GM12878 (cell line): ENCODE measurements around the gene RNASEH2A. TPM values are rescaled to one million over a fixed set of nuclear protein-coding genes. Genes with fewer than 3 reads are reported as not detected.
A peak's percentile ranks its signal among the peaks of the same experiment; 100 is the strongest.

Source experiments
- ATF3 ChIP-seq: IDR thresholded peaks from 2 replicates; pipeline ENCODE4 v1.6.1; 2011; ENCODE audit warnings: low read depth, mild to moderate bottlenecking, low read length, moderate library complexity, borderline replicate concordance; ENCODE audit errors: extremely low read depth
- BHLHE40 ChIP-seq, 2 experiments: fragments of 450-650 bp in 1 of 2; IDR thresholded peaks; 2 replicates each; pipeline ENCODE4 v1.6.1; 2011 to 2017; ENCODE audit warnings: low read depth in 2 of 2, borderline replicate concordance in 1 of 2, improper control_type of control experiment in 1 of 2, low read length in 1 of 2, mild to moderate bottlenecking in 1 of 2
- DPF2 ChIP-seq: fragments of 450-650 bp; IDR thresholded peaks from 2 replicates; pipeline ENCODE4 v1.6.1; 2017; ENCODE audit warnings: mild to moderate bottlenecking
- ETV6 ChIP-seq, 2 experiments: fragments of 450-650 bp in 1 of 2; IDR thresholded peaks in 1 of 2; conservative IDR thresholded peaks in 1 of 2; 2 replicates each; pipeline ENCODE4 v1.6.1; 2014; ENCODE audit warnings: antibody characterized with exemption in 1 of 2, borderline replicate concordance in 1 of 2, low read depth in 1 of 2, mild to moderate bottlenecking in 1 of 2, moderate library complexity in 1 of 2
- HDAC6 ChIP-seq: fragments of 200-600 bp; sonication (generic); IDR thresholded peaks from one replicate; pipeline ENCODE4 v1.8.0; 2017; ENCODE audit warnings: antibody characterized with exemption; ENCODE audit not compliant: unreplicated experiment
- IKZF1 ChIP-seq: fragments of 450-650 bp; conservative IDR thresholded peaks from 2 replicates; pipeline ENCODE4 v1.6.1; 2017; ENCODE audit warnings: antibody characterized with exemption, mild to moderate bottlenecking
- IKZF2 ChIP-seq, 2 experiments: fragments of 450-650 bp; IDR thresholded peaks; 2 replicates each; pipeline ENCODE4 v1.6.1; 2017; ENCODE audit warnings: mild to moderate bottlenecking in 2 of 2, moderate library complexity in 2 of 2
- IRF5 ChIP-seq: fragments of 450-650 bp; IDR thresholded peaks from 2 replicates; pipeline ENCODE4 v1.6.1; 2017; ENCODE audit warnings: borderline replicate concordance
- LARP7 ChIP-seq: fragments of 450-650 bp; IDR thresholded peaks from 2 replicates; pipeline ENCODE4 v1.6.1; 2017; ENCODE audit warnings: mild to moderate bottlenecking
- MXI1 ChIP-seq: fragments of 150-350 bp; IDR thresholded peaks from 2 replicates; pipeline ENCODE4 v1.6.1; 2011; ENCODE audit warnings: low read depth, mild to moderate bottlenecking, inconsistent platforms, low read length, improper control_type of control experiment
- NBN ChIP-seq: fragments of 450-650 bp; IDR thresholded peaks from 2 replicates; pipeline ENCODE4 v1.6.1; 2016
- NFXL1 ChIP-seq: fragments of 450-650 bp; IDR thresholded peaks from 2 replicates; pipeline ENCODE4 v1.6.1; 2017; ENCODE audit warnings: antibody characterized with exemption, mild to moderate bottlenecking, borderline replicate concordance
- POLR2A ChIP-seq: IDR thresholded peaks from 2 replicates; pipeline ENCODE4 v1.6.1; 2011; ENCODE audit warnings: low read depth, mild to moderate bottlenecking, low read length
- POLR2AphosphoS2 ChIP-seq: IDR thresholded peaks from 2 replicates; pipeline ENCODE4 v1.6.1; 2011; ENCODE audit warnings: low read depth, mild to moderate bottlenecking, low read length, improper control_type of control experiment, moderate library complexity
- RB1 ChIP-seq: fragments of 450-650 bp; formaldehyde crosslinking; IDR thresholded peaks from 2 replicates; pipeline ENCODE4 v1.6.1; 2017; ENCODE audit warnings: mild to moderate bottlenecking, borderline replicate concordance
- SKIL ChIP-seq: fragments of 450-650 bp; IDR thresholded peaks from 2 replicates; pipeline ENCODE4 v1.6.1; 2017; ENCODE audit warnings: mild to moderate bottlenecking, low read depth, inconsistent platforms; ENCODE audit not compliant: poor library complexity, severe bottlenecking
- SMARCA5 ChIP-seq: fragments of 450-650 bp; IDR thresholded peaks from 2 replicates; pipeline ENCODE4 v1.6.1; 2017; ENCODE audit warnings: mild to moderate bottlenecking
- USF1 ChIP-seq: IDR thresholded peaks from 2 replicates; pipeline ENCODE4 v1.6.1; 2011; ENCODE audit warnings: borderline replicate concordance, low read depth, mild to moderate bottlenecking, moderate library complexity, mixed read lengths, low read length; ENCODE audit not compliant: insufficient read depth; ENCODE audit errors: extremely low read length
- ZNF687 ChIP-seq: fragments of 450-650 bp; IDR thresholded peaks from 2 replicates; pipeline ENCODE4 v1.6.1; 2017; ENCODE audit warnings: mild to moderate bottlenecking, moderate library complexity
- polyA plus RNA-seq, 11 experiments: library from polyadenylated mRNA; depleted of rRNA in 4 of 11; unstranded in 6 of 11; stranded (reverse) in 5 of 11; fragments of >200 nt; fragmentation: Nextera tagmentation in 4 of 11; fragmentation: Illumina TruSeq in 1 of 11; extraction: Ambion mirVana in 4 of 11; extraction: Trizol in 1 of 11; gene quantifications; 1 replicate in 1 of 11; 2 replicates in 10 of 11; pipeline versions ENCODE4 v1.2.1 to v1.2.3, GENCODE V29; 2011 to 2016; ENCODE audit warnings: inconsistent platforms in 2 of 11, missing spikeins in 2 of 11, low read depth in 1 of 11
- total RNA-seq, 4 experiments: library from RNA; depleted of rRNA in 3 of 4; stranded (reverse); fragments of >200 nt in 3 of 4; fragmentation: Illumina TruSeq in 1 of 4; extraction: Trizol in 1 of 4; gene quantifications; 2 replicates each; pipeline versions ENCODE4 v1.2.1 to v1.2.3, GENCODE V29; 2013 to 2021

RNASEH2A gene
- total and polyA plus RNA-seq, 10 of the 15 experiments (the other 5 are each of a cell fraction or from before 2014, with no cell fraction given) = 17.4 to 103 (median 40.4) TPM

- peak in 1 of 2 experiments; percentile 9; a peak in 2 of 4 replicates for TF ChIP-seq IKZF2 (IDR thresholded peaks at IDR 0.05)
- TF ChIP-seq POLR2A = peak; percentile 32; the same call in 1 of the 2 replicates
- no peak for TF ChIP-seq POLR2AphosphoS2
- no peak; the same call in 1 of the 2 replicates for TF ChIP-seq LARP7
- TF ChIP-seq ATF3 = no peak
- TF ChIP-seq BHLHE40 (IDR thresholded peaks at IDR 0.05; ENCODE audit: borderline replicate concordance in 1 of 2, low read depth in 2 of 2, low read length in 1 of 2) = peak; percentile 50 to 62; a peak in 3 of 4 replicates
- TF ChIP-seq RB1 = no peak
- TF ChIP-seq MXI1 = no peak
- no peak for TF ChIP-seq ETV6 (conservative IDR thresholded peaks at IDR 0.05 in 1 of 2, IDR thresholded peaks at IDR 0.05 in 1 of 2; ENCODE audit: borderline replicate concordance in 1 of 2, low read depth in 1 of 2)
- TF ChIP-seq IRF5 = no peak
- TF ChIP-seq NFXL1 = no peak
- peak; percentile 22 for TF ChIP-seq SKIL
- peak; percentile 69 for TF ChIP-seq IKZF1
- TF ChIP-seq NBN = no peak
- TF ChIP-seq SMARCA5 = no peak
- peak; percentile 72 for TF ChIP-seq DPF2
- TF ChIP-seq ZNF687 = peak; percentile 90
- TF ChIP-seq HDAC6 = no peak
- TF ChIP-seq USF1 = no peak
Observed at GRCh38 chr19:12786141-12786870, 20.1 kb upstream of the RNASEH2A start (continued).
